Measurements from ENCODE around the gene NCOA1. TPM values are rescaled to one million over a fixed set of nuclear protein-coding genes. Genes with fewer than 3 reads are reported as not detected.
"Not testable (repeated sequence)": the region's sequence is repeated elsewhere in the genome, so short reads cannot be mapped to it uniquely, and the experiment has no call there.

Gene NCOA1
- total and polyA plus RNA-seq, 2 donors (not counting 3 experiments of a cell fraction or from before 2014, with no cell fraction given) = 11.4 to 14.1 TPM

DNA sequence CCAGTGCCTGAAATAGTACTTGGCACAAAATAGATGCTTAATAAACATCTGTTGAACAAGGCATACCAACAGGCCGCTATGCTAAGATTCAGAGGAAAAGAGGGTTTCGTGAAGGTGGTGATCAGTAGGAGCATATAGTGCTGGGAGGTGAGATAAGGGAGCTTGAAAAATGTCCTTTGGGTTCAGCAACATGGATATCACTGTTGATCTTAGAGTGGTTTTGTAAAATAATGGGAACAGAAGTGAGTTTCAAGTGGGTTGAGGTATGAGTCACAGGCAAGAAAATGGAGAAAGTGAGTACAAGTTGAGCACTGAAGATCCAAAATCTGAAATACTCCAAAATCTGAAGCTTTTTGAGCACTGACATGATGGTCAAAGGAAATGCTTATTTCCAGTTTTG is 306.6 kb downstream of the NCOA1 start:
- Histone ChIP-seq H3K4me2 (ENCODE audit: insufficient read depth, low read length) (no peak overlapping the region), H2AFZ (ENCODE audit: low read depth, low read length) (no peak overlapping the region), H3K79me2 (ENCODE audit: control insufficient read depth, insufficient read depth, low read length) (peaks cover 69% of the 10 kb centered on the region), H3K27ac (ENCODE audit: insufficient read depth, low read depth, low read length) (no peak overlapping the region), H3K9me1 (replicated peaks; ENCODE audit: control insufficient read depth, extremely low read depth, insufficient read depth, low read length) (no peaks in the 10 kb centered on the region), H3K9me3 (replicated peaks; ENCODE audit: control insufficient read depth, insufficient read depth, low read length) (no peaks in the 10 kb centered on the region), H3K4me3 (replicated peaks in 1 of 3; ENCODE audit: insufficient read depth in 1 of 3, low read depth in 1 of 3, low read length in 3 of 3) (no peak overlapping the region), H3K4me1 (ENCODE audit: control insufficient read depth, extremely low read depth, insufficient read depth, low read length) (peaks cover 16% of the 10 kb centered on the region), H3K9ac (replicated peaks; ENCODE audit: extremely low read depth, insufficient read depth, low read length) (no peak overlapping the region), H3K36me3 (ENCODE audit: control insufficient read depth in 2 of 2, extremely low read depth in 1 of 2, insufficient read depth in 2 of 2, low read length in 2 of 2) (peaks cover 2 to 3% of the 10 kb centered on the region in 2 experiments), H4K20me1 (replicated peaks; ENCODE audit: control insufficient read depth, extremely low read depth, insufficient read depth, low read length) (no peaks in the 10 kb centered on the region), H3K27me3 (ENCODE audit: control insufficient read depth in 2 of 2, insufficient read depth in 2 of 2, low read length in 2 of 2) (no peaks in the 10 kb centered on the region)
- POLR2A ChIA-PET = no interaction called here
- no TSS peak for BruUV-seq (replicated peaks)
- no peak for TF ChIP-seq POLR2A (IDR thresholded peaks at IDR 0.05; ENCODE audit: low read depth, low read length)
- no peak for TF ChIP-seq GATA2 (IDR thresholded peaks at IDR 0.05; ENCODE audit: insufficient read depth, insufficient read length, low read depth, low read length)
- TF ChIP-seq, protein P1, sequence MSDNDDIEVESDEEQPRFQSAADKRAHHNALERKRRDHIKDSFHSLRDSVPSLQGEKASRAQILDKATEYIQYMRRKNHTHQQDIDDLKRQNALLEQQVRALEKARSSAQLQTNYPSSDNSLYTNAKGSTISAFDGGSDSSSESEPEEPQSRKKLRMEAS (IDR thresholded peaks at IDR 0.05; ENCODE audit: insufficient read depth, insufficient read length) = no peak
- TF ChIP-seq MYC (IDR thresholded peaks at IDR 0.05; ENCODE audit: low read depth, low read length) = no peak
- no peak for TF ChIP-seq JUN (IDR thresholded peaks at IDR 0.05; ENCODE audit: borderline replicate concordance, insufficient read depth, insufficient read length, low read depth)
- no peak for TF ChIP-seq EZH2 (IDR thresholded peaks at IDR 0.05; ENCODE audit: borderline replicate concordance, low read depth, low read length, severe bottlenecking)
- no peak for TF ChIP-seq FOS (IDR thresholded peaks at IDR 0.05; ENCODE audit: borderline replicate concordance, insufficient read depth, low read length)
- TF ChIP-seq, protein P2, sequence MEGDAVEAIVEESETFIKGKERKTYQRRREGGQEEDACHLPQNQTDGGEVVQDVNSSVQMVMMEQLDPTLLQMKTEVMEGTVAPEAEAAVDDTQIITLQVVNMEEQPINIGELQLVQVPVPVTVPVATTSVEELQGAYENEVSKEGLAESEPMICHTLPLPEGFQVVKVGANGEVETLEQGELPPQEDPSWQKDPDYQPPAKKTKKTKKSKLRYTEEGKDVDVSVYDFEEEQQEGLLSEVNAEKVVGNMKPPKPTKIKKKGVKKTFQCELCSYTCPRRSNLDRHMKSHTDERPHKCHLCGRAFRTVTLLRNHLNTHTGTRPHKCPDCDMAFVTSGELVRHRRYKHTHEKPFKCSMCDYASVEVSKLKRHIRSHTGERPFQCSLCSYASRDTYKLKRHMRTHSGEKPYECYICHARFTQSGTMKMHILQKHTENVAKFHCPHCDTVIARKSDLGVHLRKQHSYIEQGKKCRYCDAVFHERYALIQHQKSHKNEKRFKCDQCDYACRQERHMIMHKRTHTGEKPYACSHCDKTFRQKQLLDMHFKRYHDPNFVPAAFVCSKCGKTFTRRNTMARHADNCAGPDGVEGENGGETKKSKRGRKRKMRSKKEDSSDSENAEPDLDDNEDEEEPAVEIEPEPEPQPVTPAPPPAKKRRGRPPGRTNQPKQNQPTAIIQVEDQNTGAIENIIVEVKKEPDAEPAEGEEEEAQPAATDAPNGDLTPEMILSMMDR (IDR thresholded peaks at IDR 0.05; ENCODE audit: extremely low read depth in 1 of 2, insufficient read depth in 1 of 2, low read depth in 1 of 2, low read length in 2 of 2) = no peak
- TF ChIP-seq POLR2AphosphoS5 (IDR thresholded peaks at IDR 0.05; ENCODE audit: insufficient read depth, low read depth, low read length) = no peak
- intact Hi-C loops (cut with micrococcal nuclease) (no loop called here), dilution Hi-C loops (cut with MboI; ENCODE audit: extremely low pct_ligation_motif_present, low sequenced_read_pairs) (no loop called here)
- CTCF ChIA-PET = interaction anchor here (1.7 to 1.9 kb wide), 2 partner anchors 30 to 184 kb away, joined by 5 read pairs; no protein-coding TSS in a partner anchor
- DNase-seq (ENCODE audit: low read depth, low spot score) (no peak), FAIRE-seq (no peak)

DNA sequence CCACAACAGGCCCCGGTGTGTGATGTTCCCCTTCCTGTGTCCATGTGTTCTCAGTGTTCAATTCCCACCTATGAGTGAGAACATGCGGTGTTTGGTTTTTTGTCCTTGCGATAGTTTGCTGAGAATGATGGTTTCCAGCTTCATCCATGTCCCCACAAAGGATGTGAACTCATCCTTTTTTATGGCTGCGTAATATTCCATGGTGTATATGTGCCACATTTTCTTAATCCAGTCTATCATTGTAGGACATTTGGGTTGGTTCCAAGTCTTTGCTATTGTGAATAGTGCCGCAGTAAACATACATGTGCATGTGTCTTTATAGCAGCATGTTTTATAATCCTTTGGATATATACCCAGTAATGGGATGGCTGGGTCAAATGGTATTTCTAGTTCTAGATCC is 309.4 kb downstream of the NCOA1 start:
- peaks cover 52% of the 10 kb centered on the region for H3K79me2 ChIP-seq (ENCODE audit: control insufficient read depth, insufficient read depth, low read length)
- H3K27ac ChIP-seq (ENCODE audit: insufficient read depth, low read depth, low read length); H3K4me3 ChIP-seq (replicated peaks in 1 of 3; ENCODE audit: insufficient read depth in 1 of 3, low read depth in 1 of 3, low read length in 3 of 3); H3K9ac ChIP-seq (replicated peaks; ENCODE audit: extremely low read depth, insufficient read depth, low read length); H2AFZ ChIP-seq (ENCODE audit: low read depth, low read length); H3K9me3 ChIP-seq (replicated peaks; ENCODE audit: control insufficient read depth, insufficient read depth, low read length); DNase-seq (ENCODE audit: low read depth, low spot score); FAIRE-seq; H3K9me1 ChIP-seq (replicated peaks; ENCODE audit: control insufficient read depth, extremely low read depth, insufficient read depth, low read length); CTCF ChIA-PET; H3K36me3 ChIP-seq (ENCODE audit: control insufficient read depth in 2 of 2, extremely low read depth in 1 of 2, insufficient read depth in 2 of 2, low read length in 2 of 2); BruUV-seq (replicated peaks); dilution Hi-C loops (cut with MboI; ENCODE audit: extremely low pct_ligation_motif_present, low sequenced_read_pairs); H4K20me1 ChIP-seq (replicated peaks; ENCODE audit: control insufficient read depth, extremely low read depth, insufficient read depth, low read length); intact Hi-C loops (cut with micrococcal nuclease); POLR2A ChIA-PET; H3K4me1 ChIP-seq (ENCODE audit: control insufficient read depth, extremely low read depth, insufficient read depth, low read length); H3K27me3 ChIP-seq (ENCODE audit: control insufficient read depth in 2 of 2, insufficient read depth in 2 of 2, low read length in 2 of 2); H3K4me2 ChIP-seq (ENCODE audit: insufficient read depth, low read length): not testable (repeated sequence)

All from endothelial cell of umbilical vein (primary cell).